SK-N-SH (cell line): ENCODE measurements around the gene SRBD1. TPM values are rescaled to one million over a fixed set of nuclear protein-coding genes. Genes with fewer than 3 reads are reported as not detected.

Experiments used
- CTCF ChIA-PET: fragments of 300-600, 350-600 bp; formaldehyde crosslinking; extraction: SDS; loops from one replicate; lab custom pipeline; 2021; lab: Yijun Ruan, JAX
- POLR2A ChIA-PET: fragments of 350-600 bp; sonication (Branson Sonifier 250); formaldehyde crosslinking; extraction: SDS; loops from one replicate; lab custom pipeline; 2020; ENCODE audit warnings: antibody characterized with exemption, inconsistent platforms; lab: Yijun Ruan, JAX
- DNase-seq: peaks from one replicate; pipeline ENCODE4 v3.0.0; 2012
- H2AFZ ChIP-seq: fragments of 200-600 bp; sonication (generic); 2 replicates; pipeline ENCODE4 v1.8.1; 2016; ENCODE audit warnings: antibody characterized with exemption, mild to moderate bottlenecking, low read depth
- H3F3A ChIP-seq: fragments of 200-600 bp; sonication (generic); replicated peaks from 2 replicates; pipeline ENCODE3; 2016; ENCODE audit warnings: antibody characterized with exemption, mild to moderate bottlenecking; ENCODE audit not compliant: insufficient read depth
- H3K27ac ChIP-seq, 2 experiments: fragments of 200-500 bp in 1 of 2; fragments of 200-600 bp in 1 of 2; sonication (Bioruptor generic) in 1 of 2; sonication (generic), shearing (Covaris generic) in 1 of 2; 2 replicates each; pipeline versions ENCODE4 v1.5.1 to v1.6.1; 2014 to 2016; ENCODE audit warnings: low read depth in 2 of 2, inconsistent platforms in 1 of 2, low read length in 1 of 2, mild to moderate bottlenecking in 1 of 2, mixed read lengths in 1 of 2
- H3K27me3 ChIP-seq: fragments of 200-600 bp; sonication (generic), shearing (Covaris generic); 2 replicates; pipeline ENCODE4 v1.6.1; 2016; ENCODE audit warnings: mixed run types; ENCODE audit not compliant: insufficient read depth
- H3K36me3 ChIP-seq, 2 experiments: fragments of 200-500 bp in 1 of 2; fragments of 200-600 bp in 1 of 2; sonication (Bioruptor generic) in 1 of 2; sonication (generic) in 1 of 2; replicated peaks in 1 of 2; 2 replicates each; pipeline versions ENCODE3 to v1.5.1; 2014 to 2016; ENCODE audit warnings: low read length in 1 of 2, mild to moderate bottlenecking in 1 of 2; ENCODE audit not compliant: insufficient read depth in 2 of 2, control insufficient read depth in 1 of 2
- H3K4me1 ChIP-seq, 2 experiments: fragments of 200-500 bp in 1 of 2; fragments of 200-600 bp in 1 of 2; sonication (Bioruptor generic) in 1 of 2; sonication (generic), shearing (Covaris generic) in 1 of 2; 2 replicates each; pipeline versions ENCODE4 v1.5.1 to v1.6.1; 2014 to 2016; ENCODE audit warnings: low read depth in 1 of 2, low read length in 1 of 2, mixed run types in 1 of 2; ENCODE audit not compliant: insufficient read depth in 2 of 2, control insufficient read depth in 1 of 2
- H3K4me2 ChIP-seq: fragments of 200-600 bp; sonication (generic), shearing (Covaris generic); 2 replicates; pipeline ENCODE4 v1.6.1; 2017; ENCODE audit warnings: mixed run types
- H3K4me3 ChIP-seq, 2 experiments: fragments of 200-500 bp in 1 of 2; fragments of 200-600 bp in 1 of 2; sonication (Bioruptor generic) in 1 of 2; sonication (generic), shearing (Covaris generic) in 1 of 2; 2 replicates each; pipeline versions ENCODE4 v1.5.1 to v1.8.1; 2014 to 2016; ENCODE audit warnings: low read depth in 2 of 2, inconsistent platforms in 1 of 2, low read length in 1 of 2, mild to moderate bottlenecking in 1 of 2, mixed read lengths in 1 of 2, moderate library complexity in 1 of 2
- H3K79me2 ChIP-seq: fragments of 200-600 bp; sonication (generic); 2 replicates; pipeline ENCODE4 v1.8.1; 2017; ENCODE audit warnings: mild to moderate bottlenecking; ENCODE audit not compliant: insufficient read depth
- H3K9ac ChIP-seq: fragments of 200-600 bp; sonication (generic); 2 replicates; pipeline ENCODE4 v1.6.1; 2017; ENCODE audit warnings: mixed run types
- H3K9me2 ChIP-seq: fragments of 200-600 bp; sonication (generic); 2 replicates; pipeline ENCODE4 v1.6.1; 2017; ENCODE audit warnings: mixed run types
- H3K9me3 ChIP-seq: fragments of 200-600 bp; sonication (generic); 2 replicates; pipeline ENCODE4 v1.6.1; 2017; ENCODE audit warnings: mixed run types, mild to moderate bottlenecking, moderate library complexity
- H4K20me1 ChIP-seq: fragments of 200-600 bp; sonication (generic); 2 replicates; pipeline ENCODE4 v1.6.1; 2017; ENCODE audit warnings: mild to moderate bottlenecking, mixed run types; ENCODE audit not compliant: insufficient read depth
- ELF1 ChIP-seq: IDR thresholded peaks from 2 replicates; pipeline ENCODE4 v1.4.0; 2012
- EP300 ChIP-seq, 2 experiments: IDR thresholded peaks; 2 replicates each; pipeline versions ENCODE4 v1.4.0 to v1.6.1; 2012; ENCODE audit warnings: borderline replicate concordance in 1 of 2, low read depth in 1 of 2, low read length in 1 of 2
- FOXJ3 ChIP-seq: sonication (generic); formaldehyde crosslinking; IDR thresholded peaks from 2 replicates; pipeline ENCODE4 v1.5.1; 2020; ENCODE audit warnings: mild to moderate bottlenecking, missing genetic modification reagents
- GATA2 ChIP-seq: sonication (generic); formaldehyde crosslinking; IDR thresholded peaks from 2 replicates; pipeline ENCODE4 v1.5.0; 2020; ENCODE audit warnings: mild to moderate bottlenecking, missing genetic modification reagents
- IRF3 ChIP-seq: fragments of 150-350 bp; IDR thresholded peaks from 2 replicates; pipeline ENCODE4 v1.6.1; 2016; ENCODE audit warnings: mild to moderate bottlenecking, low read depth, low read length
- JUND ChIP-seq: IDR thresholded peaks from 2 replicates; pipeline ENCODE4 v1.4.0; 2012
- MAX ChIP-seq: IDR thresholded peaks from 2 replicates; pipeline ENCODE4 v1.4.0; 2012; ENCODE audit warnings: low read depth
- MEF2A ChIP-seq: IDR thresholded peaks from 2 replicates; pipeline ENCODE4 v1.4.0; 2012; ENCODE audit warnings: low read depth, borderline replicate concordance
- NFIC ChIP-seq: IDR thresholded peaks from 2 replicates; pipeline ENCODE4 v1.4.0; 2012; ENCODE audit warnings: borderline replicate concordance
- NRF1 ChIP-seq: IDR thresholded peaks from 2 replicates; pipeline ENCODE4 v1.6.1; 2012; ENCODE audit warnings: low read depth, mild to moderate bottlenecking, low read length
- PBX3 ChIP-seq: IDR thresholded peaks from 2 replicates; pipeline ENCODE4; 2012
- POLR2AphosphoS5 ChIP-seq: IDR thresholded peaks from 2 replicates; pipeline ENCODE4 v1.6.1; 2012; ENCODE audit warnings: low read depth, low read length
- SIN3A ChIP-seq: IDR thresholded peaks from 2 replicates; pipeline ENCODE4 v1.6.1; 2012; ENCODE audit warnings: low read depth, mild to moderate bottlenecking, low read length, moderate library complexity, borderline replicate concordance
- TAF1 ChIP-seq: IDR thresholded peaks from 2 replicates; pipeline ENCODE4 v1.6.1; 2012; ENCODE audit warnings: low read depth, mild to moderate bottlenecking, low read length, moderate library complexity, borderline replicate concordance
- YY1 ChIP-seq: IDR thresholded peaks from 2 replicates; pipeline ENCODE4 v1.4.0; 2012; ENCODE audit warnings: low read depth, mild to moderate bottlenecking
- ZBTB33 ChIP-seq: IDR thresholded peaks from 2 replicates; pipeline ENCODE4 v1.4.0; 2012; ENCODE audit warnings: low read depth, borderline replicate concordance
- WGBS: methylation state at CpG from one replicate; pipeline ENCODE4 v1.1.6; 2017; ENCODE audit warnings: low lambda C conversion rate; 5-methylcytosine and 5-hydroxymethylcytosine counted together
- polyA plus RNA-seq, 3 experiments: library from polyadenylated mRNA; depleted of rRNA; stranded (reverse); fragments of >200 nt; gene quantifications; 2 replicates each; pipeline ENCODE4 v1.2.3, GENCODE V29; 2012

The SRBD1 gene
- polyA plus RNA-seq, 1 of the 3 experiments (the other 2 are of a cell fraction): 3.2 TPM

- peaks cover 0 to 12% of the 10 kb centered on the region in 2 experiments; a peak in 2 of 4 replicates for H3K4me1 ChIP-seq
- DNase-seq: no peak
- TF ChIP-seq MAX: no peak
- TF ChIP-seq NFIC: no peak
- TF ChIP-seq EP300 (IDR thresholded peaks at IDR 0.05; ENCODE audit: borderline replicate concordance in 1 of 2, low read depth in 1 of 2, low read length in 1 of 2): no peak
- TF ChIP-seq PBX3: no peak
- TF ChIP-seq FOXJ3 (CRISPR knock-in tag): no peak
- TF ChIP-seq ELF1: no peak
- TF ChIP-seq JUND: no peak
- no peak for TF ChIP-seq ZBTB33
- no peak for TF ChIP-seq GATA2 (CRISPR knock-in tag)
- no peak for TF ChIP-seq YY1
- TF ChIP-seq POLR2AphosphoS5: no peak
- TF ChIP-seq NRF1: no peak
- TF ChIP-seq MEF2A: no peak
- TF ChIP-seq, all 33 proteins: peak for 0
- H3K27me3 ChIP-seq: no peaks in the 10 kb centered on the region
- peaks cover 0 to 5% of the 10 kb centered on the region in 2 experiments for H3K36me3 ChIP-seq
- H3K9ac ChIP-seq: no peak overlapping the region
- H2AFZ ChIP-seq: no peak overlapping the region
- 95% methylated on average over 3 of the region's 3 CpGs for WGBS
- H3K4me3 ChIP-seq: no peak overlapping the region
- no peaks in the 10 kb centered on the region for H3K79me2 ChIP-seq
- ChIA-PET POLR2A (no interaction called here), CTCF (no interaction called here)
- H3K9me3 ChIP-seq: no peaks in the 10 kb centered on the region
- no peaks in the 10 kb centered on the region for H3K9me2 ChIP-seq
- H4K20me1 ChIP-seq: no peaks in the 10 kb centered on the region
- H3K27ac ChIP-seq: no peak overlapping the region
- no peak overlapping the region for H3K4me2 ChIP-seq
- no peaks in the 10 kb centered on the region for H3F3A ChIP-seq
These were observed 206.2 kb downstream of the SRBD1 start for GRCh38 chr2:45404807-45405297.

DNA sequence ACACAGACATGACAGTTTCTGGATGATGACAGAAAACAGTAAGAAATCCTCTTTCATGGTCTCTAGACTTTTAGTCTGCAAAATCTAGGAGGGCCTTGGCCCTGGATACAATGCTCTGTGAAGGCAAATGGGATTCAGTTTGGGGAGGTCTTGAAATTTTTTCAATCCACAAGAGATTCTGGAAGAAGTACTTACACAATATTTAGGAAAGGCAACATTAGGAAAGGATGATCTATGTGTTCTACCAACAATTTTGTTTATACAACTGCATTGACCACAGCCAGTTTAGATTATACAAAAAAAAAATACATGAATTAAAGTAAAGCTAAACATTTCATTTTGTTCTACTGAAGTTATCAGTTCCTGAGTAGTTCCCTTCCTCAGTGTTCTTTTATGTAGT is 208.0 kb downstream of the SRBD1 start:
- Histone ChIP-seq H3K4me2 (no peak overlapping the region), H4K20me1 (no peaks in the 10 kb centered on the region), H3K27me3 (no peaks in the 10 kb centered on the region), H2AFZ (no peak overlapping the region), H3K9me2 (no peaks in the 10 kb centered on the region), H3F3A (no peaks in the 10 kb centered on the region), H3K79me2 (no peaks in the 10 kb centered on the region), H3K9me3 (no peaks in the 10 kb centered on the region), H3K27ac (no peak overlapping the region), H3K4me1 (peaks cover 0 to 23% of the 10 kb centered on the region in 2 experiments; a peak in 2 of 4 replicates), H3K4me3 (no peak overlapping the region), H3K9ac (no peak overlapping the region), H3K36me3 (peaks cover 0 to 7% of the 10 kb centered on the region in 2 experiments)
- TF ChIP-seq TAF1: no peak
- no peak for TF ChIP-seq ELF1
- TF ChIP-seq IRF3: no peak
- no peak for TF ChIP-seq SIN3A
- no peak for DNase-seq
- CTCF ChIA-PET: interaction anchor here (0.6 to 2.4 kb wide), 10 partner anchors 10 to 1552 kb away, joined by 3 to 12 read pairs (median 4); no protein-coding TSS in a partner anchor
- POLR2A ChIA-PET: no interaction called here
